Activated CD4-positive, alpha-beta T cell treated with anti-CD3 and anti-CD28 coated beads, Interleukin-2, amount 10 ng/mL, durations not matched to agents 24 days and 14 days (primary cell): Measurements from ENCODE around the gene REXO5. TPM values are rescaled to one million over a fixed set of nuclear protein-coding genes. Genes with fewer than 3 reads are reported as not detected.

Experiments
- DNase-seq: peaks from one replicate; pipeline ENCODE4 v3.0.0; 2022
- H3K27ac Mint-ChIP-seq: one replicate; pipeline ENCODE4 v1.8.0; 2022; ENCODE audit warnings: mild to moderate bottlenecking, mixed read lengths
- H3K27me3 Mint-ChIP-seq: one replicate; pipeline ENCODE4 v1.8.0; 2022; ENCODE audit warnings: mixed read lengths
- H3K36me3 Mint-ChIP-seq: one replicate; pipeline ENCODE4 v1.8.0; 2022; ENCODE audit warnings: low read depth, mild to moderate bottlenecking, mixed read lengths
- H3K4me1 Mint-ChIP-seq: one replicate; pipeline ENCODE4 v1.8.0; 2021; ENCODE audit warnings: mixed read lengths
- H3K4me3 Mint-ChIP-seq: one replicate; pipeline ENCODE4 v1.8.0; 2022; ENCODE audit warnings: mild to moderate bottlenecking, moderate library complexity, mixed read lengths
- H3K9me3 Mint-ChIP-seq: one replicate; pipeline ENCODE4 v1.8.0; 2021; ENCODE audit warnings: mixed read lengths
- intact Hi-C: fragments of 100-400 bp; cut with micrococcal nuclease; formaldehyde crosslinking; loops from one replicate; pipeline ENCODE4 v1.15.1; 2023
- total RNA-seq: library from RNA; stranded (reverse); gene quantifications from 2 replicates; pipeline ENCODE4 v1.2.3, GENCODE V29; 2022

The REXO5 gene
- total RNA-seq, 1 donor from 2014 or later, result 11.7 TPM

DNA sequence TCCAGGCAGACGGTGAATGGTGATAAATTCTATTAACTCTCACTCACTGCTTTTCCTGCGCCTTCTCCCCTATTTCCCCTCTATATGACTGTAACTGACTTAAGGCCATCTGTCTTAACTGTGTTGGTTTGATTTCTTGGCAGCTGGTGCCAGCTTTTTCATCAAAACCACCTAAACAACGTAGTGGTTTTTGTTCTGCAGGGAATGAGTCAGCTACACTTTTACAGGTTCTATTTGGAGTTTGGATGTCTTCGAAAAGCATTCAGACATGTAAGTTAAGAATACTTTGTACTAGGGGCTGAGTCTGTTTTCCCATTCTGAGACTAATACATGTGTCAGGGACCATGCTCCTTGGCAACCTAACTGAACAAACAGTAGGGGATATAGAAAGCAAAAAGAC lies 8.5 kb downstream of the REXO5 start:
- peaks cover 24% of the 10 kb centered on the region for H3K36me3 Mint-ChIP-seq
- H3K4me1 Mint-ChIP-seq, result peaks cover 14% of the 10 kb centered on the region
- H3K4me3 Mint-ChIP-seq, result no peak overlapping the region
- no peaks in the 10 kb centered on the region for H3K9me3 Mint-ChIP-seq
- intact Hi-C loops, result no loop called here
- no peak for DNase-seq
- H3K27ac Mint-ChIP-seq, result no peak overlapping the region
- H3K27me3 Mint-ChIP-seq, result no peaks in the 10 kb centered on the region

- no peak overlapping the region for H3K27ac Mint-ChIP-seq
- H3K27me3 Mint-ChIP-seq, result no peaks in the 10 kb centered on the region
- DNase-seq, result no peak
- intact Hi-C loops, result no loop called here
- no peak overlapping the region for H3K4me3 Mint-ChIP-seq
- peaks cover 17% of the 10 kb centered on the region for H3K4me1 Mint-ChIP-seq
- peaks cover 4% of the 10 kb centered on the region for H3K9me3 Mint-ChIP-seq
- H3K36me3 Mint-ChIP-seq, result peaks cover 44% of the 10 kb centered on the region
Observed at GRCh38 chr16:20818929-20819585, 12.7 kb downstream of the REXO5 start.

DNA sequence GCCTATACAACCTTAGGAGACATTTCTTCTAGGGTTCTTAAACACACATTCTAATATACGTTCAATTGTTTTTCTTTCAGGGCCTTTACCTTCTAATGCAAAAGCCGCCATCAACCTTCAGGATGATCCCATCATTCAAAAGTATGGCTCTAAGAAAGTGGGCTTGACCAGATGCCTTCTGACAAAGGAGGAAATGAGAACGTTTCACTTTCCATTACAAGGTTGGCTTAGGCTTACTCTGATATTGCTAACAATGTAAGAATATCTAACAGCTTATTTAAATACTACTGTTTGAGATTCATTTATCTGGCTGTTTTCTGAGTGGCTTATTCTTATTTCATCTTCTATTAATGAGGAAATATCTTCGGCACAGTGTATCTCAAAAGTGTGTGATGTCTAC lies 15.4 kb downstream of the REXO5 start:
- Mint-ChIP-seq H3K9me3 (peaks cover 4% of the 10 kb centered on the region), H3K4me1 (peaks cover 10% of the 10 kb centered on the region), H3K36me3 (peaks cover 49% of the 10 kb centered on the region), H3K4me3 (no peak overlapping the region), H3K27ac (no peak overlapping the region), H3K27me3 (no peaks in the 10 kb centered on the region)
- intact Hi-C loops, result loop anchor here (1.0 kb wide), 1 partner anchor 23 kb away; no protein-coding TSS in a partner anchor
- DNase-seq, result no peak

- Mint-ChIP-seq H3K27me3 (no peaks in the 10 kb centered on the region), H3K36me3 (peaks cover 49% of the 10 kb centered on the region), H3K4me3 (peak overlapping the region; percentile 3), H3K9me3 (peaks cover 4% of the 10 kb centered on the region), H3K4me1 (peaks cover 10% of the 10 kb centered on the region), H3K27ac (peak overlapping the region; percentile 56)
- DNase-seq, result no peak
- intact Hi-C loops, result loop anchor here (1.0 kb wide), 1 partner anchor 22 kb away; no protein-coding TSS in a partner anchor
Observed at GRCh38 chr16:20822521-20823325, 16.4 kb downstream of the REXO5 start.

DNA sequence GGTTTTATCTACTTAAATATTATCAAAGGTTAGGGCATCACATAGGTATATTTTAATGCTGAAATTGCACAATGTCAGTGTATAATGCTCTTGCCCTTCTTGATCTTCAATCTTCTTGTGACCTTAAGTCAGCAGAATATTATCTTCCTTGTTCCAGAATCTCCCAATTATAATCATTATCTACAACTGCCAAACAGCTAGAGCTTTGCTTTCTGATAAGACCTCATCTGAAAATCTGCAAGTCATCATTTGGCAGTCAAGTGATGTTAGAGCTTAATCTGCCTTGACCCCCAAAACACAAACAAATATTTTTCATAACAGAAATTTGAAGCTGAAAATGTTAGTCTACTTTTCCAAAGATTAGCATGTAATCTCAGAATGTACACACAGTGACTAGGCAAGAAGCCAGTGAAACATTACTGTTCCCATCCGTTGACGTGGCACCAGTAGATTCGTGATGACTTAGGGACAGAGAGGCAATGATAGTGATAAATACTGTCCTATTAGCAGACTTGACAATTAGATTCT lies 19.8 kb downstream of the REXO5 start:
- intact Hi-C loops, result no loop called here
- Mint-ChIP-seq H3K4me1 (peaks cover 10% of the 10 kb centered on the region), H3K27me3 (no peaks in the 10 kb centered on the region), H3K9me3 (peaks cover 4% of the 10 kb centered on the region), H3K27ac (no peak overlapping the region), H3K36me3 (peaks cover 36% of the 10 kb centered on the region), H3K4me3 (no peak overlapping the region)
- DNase-seq, result no peak

GRCh38 chr16:20829536-20829935 lies 23.2 kb downstream of the REXO5 start:
- Mint-ChIP-seq H3K36me3 (peaks cover 33% of the 10 kb centered on the region), H3K4me1 (no peaks in the 10 kb centered on the region)

GRCh38 chr16:20830372-20830771 lies 24.0 kb downstream of the REXO5 start:
- H3K36me3 Mint-ChIP-seq, result peaks cover 38% of the 10 kb centered on the region
- H3K27ac Mint-ChIP-seq, result no peak overlapping the region
- no peak for DNase-seq
- no peaks in the 10 kb centered on the region for H3K4me1 Mint-ChIP-seq
- intact Hi-C loops, result no loop called here
- H3K4me3 Mint-ChIP-seq, result no peak overlapping the region
- H3K9me3 Mint-ChIP-seq, result no peaks in the 10 kb centered on the region
- no peaks in the 10 kb centered on the region for H3K27me3 Mint-ChIP-seq

More at GRCh38 chr16:20829536-20829935, 23.2 kb downstream of the REXO5 start:
- H3K27me3 Mint-ChIP-seq, result no peaks in the 10 kb centered on the region
- no peak overlapping the region for H3K27ac Mint-ChIP-seq
- DNase-seq, result no peak
- H3K9me3 Mint-ChIP-seq, result no peaks in the 10 kb centered on the region
- intact Hi-C loops, result no loop called here
- H3K4me3 Mint-ChIP-seq, result no peak overlapping the region

GRCh38 chr16:20833086-20833485 lies 26.8 kb downstream of the REXO5 start:
- H3K27ac Mint-ChIP-seq, result no peak overlapping the region
- no peaks in the 10 kb centered on the region for H3K27me3 Mint-ChIP-seq
- no peaks in the 10 kb centered on the region for H3K9me3 Mint-ChIP-seq
- H3K4me1 Mint-ChIP-seq, result no peaks in the 10 kb centered on the region
- DNase-seq, result no peak
- H3K4me3 Mint-ChIP-seq, result no peak overlapping the region
- peaks cover 52% of the 10 kb centered on the region for H3K36me3 Mint-ChIP-seq
- intact Hi-C loops, result no loop called here

DNA sequence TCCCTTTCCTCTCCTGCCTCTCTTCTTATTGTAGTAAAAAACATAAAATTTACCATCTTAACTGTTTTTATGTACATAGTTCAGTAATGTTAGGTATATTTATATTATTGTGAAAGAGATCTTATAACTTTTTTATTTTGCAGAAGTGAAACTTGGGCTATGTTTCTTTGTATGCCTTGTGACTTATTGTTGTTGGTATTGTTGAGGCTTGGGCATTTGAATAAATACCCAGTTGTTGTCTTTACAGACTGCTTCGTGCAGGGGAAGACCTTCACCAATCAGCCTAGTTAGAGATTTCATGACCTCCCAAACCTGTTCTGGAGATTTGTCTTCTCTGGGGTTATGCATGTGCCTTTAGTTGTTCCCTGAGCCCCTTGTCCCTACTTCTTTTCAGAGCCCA lies 31.9 kb downstream of the REXO5 start:
- H3K4me1 Mint-ChIP-seq, result peaks cover 3% of the 10 kb centered on the region
- peaks cover 76% of the 10 kb centered on the region for H3K36me3 Mint-ChIP-seq
- intact Hi-C loops, result no loop called here
- no peaks in the 10 kb centered on the region for H3K9me3 Mint-ChIP-seq
- no peak overlapping the region for H3K27ac Mint-ChIP-seq
- no peaks in the 10 kb centered on the region for H3K27me3 Mint-ChIP-seq
- no peak overlapping the region for H3K4me3 Mint-ChIP-seq
- DNase-seq, result no peak

DNA sequence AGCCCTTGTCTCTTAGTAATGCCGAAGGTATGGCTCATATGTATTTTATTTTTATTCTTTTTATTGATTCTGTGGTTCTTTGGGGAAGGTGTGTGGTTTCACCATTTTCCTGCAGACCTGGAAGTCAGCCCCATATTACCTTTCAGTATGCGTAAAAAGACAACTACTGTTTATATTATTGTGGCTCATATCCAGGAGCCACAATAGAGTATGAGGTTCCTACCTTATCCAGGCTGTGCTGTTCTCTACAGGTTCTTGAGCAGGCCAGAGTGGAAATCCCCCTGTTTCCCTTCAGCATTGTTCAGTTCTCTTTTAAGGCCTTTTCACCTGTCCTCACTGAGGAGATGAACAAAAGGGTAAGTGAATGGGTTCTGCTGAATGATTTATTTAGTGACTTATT lies 33.2 kb downstream of the REXO5 start:
- Mint-ChIP-seq H3K4me3 (no peak overlapping the region), H3K36me3 (peaks cover 65% of the 10 kb centered on the region), H3K27ac (no peak overlapping the region)

GRCh38 chr16:20844054-20844453 lies 37.7 kb downstream of the REXO5 start:
- intact Hi-C loops, result loop anchor here (1.0 kb wide), 1 partner anchor 22 kb away; no protein-coding TSS in a partner anchor
- peak overlapping the region; percentile 89 for H3K27ac Mint-ChIP-seq
- H3K36me3 Mint-ChIP-seq, result peaks cover 36% of the 10 kb centered on the region
- DNase-seq, result no peak
- H3K27me3 Mint-ChIP-seq, result no peaks in the 10 kb centered on the region
- H3K4me3 Mint-ChIP-seq, result peak overlapping the region; percentile 59
- H3K4me1 Mint-ChIP-seq, result peaks cover 27% of the 10 kb centered on the region
- no peaks in the 10 kb centered on the region for H3K9me3 Mint-ChIP-seq

More for the DNA sequence above, 33.2 kb downstream of the REXO5 start:
- H3K9me3 Mint-ChIP-seq, result no peaks in the 10 kb centered on the region
- intact Hi-C loops, result no loop called here
- no peaks in the 10 kb centered on the region for H3K27me3 Mint-ChIP-seq
- DNase-seq, result no peak
- peaks cover 13% of the 10 kb centered on the region for H3K4me1 Mint-ChIP-seq

DNA sequence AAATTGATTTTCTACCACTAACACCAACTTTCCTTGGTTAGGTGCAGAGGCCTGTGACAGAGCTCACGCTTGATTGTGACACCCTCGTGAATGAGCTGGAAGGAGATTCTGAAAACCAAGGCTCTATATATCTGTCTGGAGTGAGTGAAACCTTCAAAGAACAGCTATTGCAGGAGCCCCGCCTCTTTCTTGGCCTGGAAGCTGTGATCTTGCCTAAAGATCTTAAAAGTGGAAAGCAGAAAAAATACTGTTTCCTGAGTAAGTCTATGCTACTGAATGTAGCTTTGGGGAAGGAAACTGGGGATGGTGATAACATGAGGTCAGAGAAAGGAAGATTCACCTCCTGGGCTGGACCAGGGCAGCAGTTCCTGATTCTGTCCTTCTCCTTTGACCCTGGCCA lies 38.3 kb downstream of the REXO5 start:
- intact Hi-C loops, result loop anchor here (1.0 kb wide), 1 partner anchor 22 kb away; no protein-coding TSS in a partner anchor
- H3K9me3 Mint-ChIP-seq, result no peaks in the 10 kb centered on the region
- no peaks in the 10 kb centered on the region for H3K27me3 Mint-ChIP-seq
- peak overlapping the region; percentile 89 for H3K27ac Mint-ChIP-seq
- H3K4me3 Mint-ChIP-seq, result peak overlapping the region; percentile 59
- H3K36me3 Mint-ChIP-seq, result peaks cover 34% of the 10 kb centered on the region
- H3K4me1 Mint-ChIP-seq, result peaks cover 27% of the 10 kb centered on the region
- DNase-seq, result peak; percentile 74

DNA sequence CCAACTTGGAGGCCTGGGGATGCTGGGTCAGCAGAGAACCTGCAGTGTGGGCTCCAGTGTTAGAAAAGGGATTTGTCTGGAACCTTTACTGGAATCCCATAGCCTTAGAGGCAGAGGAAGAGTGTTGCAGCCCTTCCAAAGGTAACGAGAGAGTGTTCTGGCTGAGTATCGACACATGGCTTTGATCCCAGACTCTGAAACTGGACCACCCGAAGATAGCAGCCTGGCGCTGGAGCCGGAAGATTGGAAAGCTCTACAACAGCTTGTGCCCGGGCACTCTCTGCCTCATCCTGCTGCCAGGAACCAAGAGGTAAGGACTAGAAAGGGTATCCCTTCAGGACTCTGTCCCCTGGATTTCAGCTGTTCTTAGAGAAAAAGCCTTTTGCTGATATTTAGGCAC lies 39.7 kb downstream of the REXO5 start:
- Mint-ChIP-seq H3K27me3 (no peaks in the 10 kb centered on the region), H3K36me3 (peaks cover 24% of the 10 kb centered on the region), H3K4me3 (no peak overlapping the region), H3K9me3 (no peaks in the 10 kb centered on the region), H3K4me1 (peaks cover 34% of the 10 kb centered on the region), H3K27ac (no peak overlapping the region)
- intact Hi-C loops, result no loop called here
- no peak for DNase-seq

DNA sequence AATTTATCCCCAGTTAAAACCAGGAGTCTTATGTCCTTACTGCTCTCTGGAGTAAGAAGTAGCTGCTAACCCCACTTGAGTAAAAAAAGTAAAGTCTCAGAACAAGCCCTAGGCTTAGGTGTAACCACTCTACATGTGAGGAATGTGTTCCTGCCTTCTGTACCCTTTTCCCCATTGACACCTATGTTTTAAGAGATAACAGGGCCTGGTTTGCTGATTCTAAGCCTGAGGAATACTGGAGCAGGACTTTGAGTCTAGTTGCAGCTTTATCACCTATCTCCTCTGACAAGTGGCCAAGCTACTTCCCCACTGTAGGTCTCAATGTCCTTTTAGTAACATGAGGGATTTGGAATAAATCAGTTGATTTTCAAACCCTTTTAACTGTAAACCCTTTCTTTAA lies 40.2 kb downstream of the REXO5 start:
- Mint-ChIP-seq H3K9me3 (no peaks in the 10 kb centered on the region), H3K36me3 (peaks cover 21% of the 10 kb centered on the region), H3K4me3 (no peak overlapping the region), H3K27me3 (no peaks in the 10 kb centered on the region), H3K27ac (no peak overlapping the region), H3K4me1 (peaks cover 35% of the 10 kb centered on the region)
- DNase-seq, result no peak
- intact Hi-C loops, result no loop called here
